ENCODE data around the gene CCNY. TPM values are rescaled to one million over a fixed set of nuclear protein-coding genes. Genes with fewer than 3 reads are reported as not detected.
A peak's percentile ranks its signal among the peaks of the same experiment; 100 is the strongest.

The CCNY gene
- total and polyA plus RNA-seq, 2 donors (not counting 1 experiment from before 2014, with no cell fraction given) = 34.1 to 64.9 TPM

DNA sequence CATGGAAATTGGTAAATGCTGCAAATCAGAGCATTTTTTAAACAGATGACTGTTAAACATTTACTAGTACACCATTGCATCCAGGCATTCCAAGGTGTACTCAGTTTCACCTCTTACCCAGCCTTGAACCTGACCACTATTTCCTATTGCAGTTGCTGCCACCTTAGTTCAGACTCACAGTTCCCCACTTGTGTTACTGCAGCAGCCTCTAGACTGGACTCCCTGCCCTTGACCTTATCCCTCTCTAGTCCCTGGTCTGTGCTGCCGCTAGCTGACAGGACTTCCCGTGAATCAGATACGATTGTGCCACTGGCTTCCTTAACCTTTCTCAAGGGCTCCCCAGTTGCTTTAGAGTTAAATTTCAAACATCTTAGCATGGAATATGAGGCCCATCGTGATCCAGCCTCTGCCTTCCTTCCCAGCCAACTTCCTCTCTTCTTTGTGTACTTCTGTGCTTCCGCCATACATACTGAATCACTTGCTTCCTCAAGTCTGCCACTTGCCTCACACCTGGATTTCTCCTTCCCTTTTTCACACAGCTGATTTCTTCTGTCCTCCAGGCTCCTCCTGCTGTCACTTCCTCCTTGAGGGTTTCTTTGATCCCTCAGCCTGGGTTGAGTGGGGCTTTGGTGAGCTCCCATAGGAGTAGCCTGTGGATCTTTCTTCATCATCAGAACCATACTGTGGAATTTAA is 150.1 kb downstream of the CCNY start:
- Histone ChIP-seq H3K27ac (ENCODE audit: low read length in 2 of 2) (no peak overlapping the region), H3K9me3 (ENCODE audit: control extremely low read depth in 1 of 3, control insufficient read depth in 2 of 3, insufficient read depth in 1 of 3, low read length in 2 of 3) (no peaks in the 10 kb centered on the region), H3K4me3 (ENCODE audit: control extremely low read depth in 1 of 5, extremely low read depth in 1 of 5, insufficient read depth in 1 of 5, low read depth in 2 of 5, low read length in 4 of 5) (no peak overlapping the region), H3K4me1 (ENCODE audit: control insufficient read depth in 2 of 2, insufficient read depth in 2 of 2, low read length in 2 of 2) (peaks cover 2 to 7% of the 10 kb centered on the region in 2 donors), H2AFZ (ENCODE audit: insufficient read depth, low read depth, low read length, poor library complexity, severe bottlenecking) (no peak overlapping the region), H4K20me1 (ENCODE audit: control insufficient read depth, insufficient read depth, low read length, poor library complexity, severe bottlenecking) (peaks cover 18% of the 10 kb centered on the region), H3K9ac (ENCODE audit: low read length) (no peak overlapping the region), H3K79me2 (ENCODE audit: control insufficient read depth, insufficient read depth, low read length) (peaks cover 25% of the 10 kb centered on the region), H3K4me2 (replicated peaks; ENCODE audit: low read depth, low read length, poor library complexity, severe bottlenecking) (no peak overlapping the region), H3K27me3 (replicated peaks in 1 of 4; ENCODE audit: control extremely low read depth in 1 of 4, control insufficient read depth in 3 of 4, insufficient read depth in 4 of 4, low read length in 3 of 4) (no peaks in the 10 kb centered on the region), H3K36me3 (replicated peaks in 1 of 2; ENCODE audit: control extremely low read depth in 1 of 2, control insufficient read depth in 1 of 2, extremely low read depth in 1 of 2, insufficient read depth in 2 of 2, low read length in 1 of 2) (peaks cover 0 to 28% of the 10 kb centered on the region in 2 experiments)
- TF ChIP-seq CTCF (IDR thresholded peaks at IDR 0.05) (no peak), EZH2 (IDR thresholded peaks at IDR 0.05; ENCODE audit: borderline replicate concordance, insufficient read depth, low read depth, low read length, poor library complexity, severe bottlenecking) (no peak)
- Mint-ChIP-seq H3K27me3 (no peaks in the 10 kb centered on the region), H3K4me1 (peaks cover 27% of the 10 kb centered on the region), H3K4me3 (no peak overlapping the region), H3K27ac (peak overlapping the region; percentile 1), H3K9me3 (ENCODE audit: insufficient read depth) (no peaks in the 10 kb centered on the region)
- WGBS (ENCODE audit: insufficient coverage) = 75% methylated on average over 5 of the region's 5 CpGs
- DNase-seq (no peak), ATAC-seq (ENCODE audit: low read depth) (no peak)
- intact Hi-C loops (cut with micrococcal nuclease) = no loop called here
- ChIA-PET POLR2A (no interaction called here), CTCF (interaction anchor here (0.7 kb wide), 1 partner anchor 12 kb away, joined by 3 read pairs; no protein-coding TSS in a partner anchor)

GRCh38 chr10:35487336-35488034 is 151.2 kb downstream of the CCNY start:
- Mint-ChIP-seq H3K9me3 (ENCODE audit: insufficient read depth) (no peaks in the 10 kb centered on the region), H3K4me3 (no peak overlapping the region), H3K27ac (peak overlapping the region; percentile 17), H3K4me1 (peaks cover 28% of the 10 kb centered on the region), H3K27me3 (no peaks in the 10 kb centered on the region)
- H3K4me3 ChIP-seq (ENCODE audit: control extremely low read depth in 1 of 5, extremely low read depth in 1 of 5, insufficient read depth in 1 of 5, low read depth in 2 of 5, low read length in 4 of 5) = no peak overlapping the region
- DNase-seq = no peak
- ChIA-PET POLR2A (no interaction called here), CTCF (no interaction called here)
- peaks cover 0 to 28% of the 10 kb centered on the region in 2 experiments for H3K36me3 ChIP-seq (replicated peaks in 1 of 2; ENCODE audit: control extremely low read depth in 1 of 2, control insufficient read depth in 1 of 2, extremely low read depth in 1 of 2, insufficient read depth in 2 of 2, low read length in 1 of 2)
- no peak overlapping the region for H2AFZ ChIP-seq (ENCODE audit: insufficient read depth, low read depth, low read length, poor library complexity, severe bottlenecking)
- no peak overlapping the region for H3K9ac ChIP-seq (ENCODE audit: low read length)
- intact Hi-C loops (cut with micrococcal nuclease) = no loop called here
- no peak overlapping the region for H3K27ac ChIP-seq (ENCODE audit: low read length in 2 of 2)
- peaks cover 7% of the 10 kb centered on the region for H4K20me1 ChIP-seq (ENCODE audit: control insufficient read depth, insufficient read depth, low read length, poor library complexity, severe bottlenecking)
- peaks cover 2 to 8% of the 10 kb centered on the region in 2 donors for H3K4me1 ChIP-seq (ENCODE audit: control insufficient read depth in 2 of 2, insufficient read depth in 2 of 2, low read length in 2 of 2)
- ATAC-seq (ENCODE audit: low read depth) = no peak
- no peaks in the 10 kb centered on the region for H3K9me3 ChIP-seq (ENCODE audit: control extremely low read depth in 1 of 3, control insufficient read depth in 2 of 3, insufficient read depth in 1 of 3, low read length in 2 of 3)
- 98% methylated on average over 4 of the region's 5 CpGs for WGBS (ENCODE audit: insufficient coverage)
- no peak overlapping the region for H3K4me2 ChIP-seq (replicated peaks; ENCODE audit: low read depth, low read length, poor library complexity, severe bottlenecking)
- H3K79me2 ChIP-seq (ENCODE audit: control insufficient read depth, insufficient read depth, low read length) = peaks cover 30% of the 10 kb centered on the region
- H3K27me3 ChIP-seq (replicated peaks in 1 of 4; ENCODE audit: control extremely low read depth in 1 of 4, control insufficient read depth in 3 of 4, insufficient read depth in 4 of 4, low read length in 3 of 4) = no peaks in the 10 kb centered on the region
- TF ChIP-seq CTCF (IDR thresholded peaks at IDR 0.05) (no peak), EZH2 (IDR thresholded peaks at IDR 0.05; ENCODE audit: borderline replicate concordance, insufficient read depth, low read depth, low read length, poor library complexity, severe bottlenecking) (no peak)
